ENCODE measurements around the gene DOCK9. TPM values are rescaled to one million over a fixed set of nuclear protein-coding genes. Genes with fewer than 3 reads are reported as not detected.

The DOCK9 gene
- total RNA-seq, 2 donors from 2014 or later, result 58.6 to 102 TPM

DNA sequence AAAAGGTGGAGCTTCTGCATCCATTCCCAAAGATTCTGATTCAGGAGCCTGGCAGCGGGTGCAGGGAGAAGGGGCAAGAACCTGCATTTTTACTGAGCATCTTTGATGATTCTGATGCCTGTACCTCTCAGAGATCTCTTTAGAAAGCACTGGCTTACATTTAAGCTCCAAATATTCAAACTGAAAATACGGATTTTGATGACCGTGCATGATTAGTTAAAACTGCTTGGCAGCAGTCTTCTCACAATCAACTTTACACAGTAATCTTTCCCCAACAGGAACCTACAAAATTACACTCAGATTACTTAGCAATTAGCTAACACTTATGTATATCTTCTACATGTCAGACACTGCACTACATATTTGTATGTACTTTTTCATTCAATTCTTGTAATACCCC is 108.9 kb downstream of the DOCK9 start:
- Histone ChIP-seq H3K27me3 (replicated peaks; ENCODE audit: insufficient read depth) (no peaks in the 10 kb centered on the region), H3K4me1 (ENCODE audit: control insufficient read depth in 1 of 2, low read depth in 2 of 2) (no peaks in the 10 kb centered on the region), H3K4me3 (no peak overlapping the region), H3K27ac (no peak overlapping the region), H3K36me3 (peaks cover 12% of the 10 kb centered on the region), H3K9me3 (no peaks in the 10 kb centered on the region)
- TF ChIP-seq, protein P1, sequence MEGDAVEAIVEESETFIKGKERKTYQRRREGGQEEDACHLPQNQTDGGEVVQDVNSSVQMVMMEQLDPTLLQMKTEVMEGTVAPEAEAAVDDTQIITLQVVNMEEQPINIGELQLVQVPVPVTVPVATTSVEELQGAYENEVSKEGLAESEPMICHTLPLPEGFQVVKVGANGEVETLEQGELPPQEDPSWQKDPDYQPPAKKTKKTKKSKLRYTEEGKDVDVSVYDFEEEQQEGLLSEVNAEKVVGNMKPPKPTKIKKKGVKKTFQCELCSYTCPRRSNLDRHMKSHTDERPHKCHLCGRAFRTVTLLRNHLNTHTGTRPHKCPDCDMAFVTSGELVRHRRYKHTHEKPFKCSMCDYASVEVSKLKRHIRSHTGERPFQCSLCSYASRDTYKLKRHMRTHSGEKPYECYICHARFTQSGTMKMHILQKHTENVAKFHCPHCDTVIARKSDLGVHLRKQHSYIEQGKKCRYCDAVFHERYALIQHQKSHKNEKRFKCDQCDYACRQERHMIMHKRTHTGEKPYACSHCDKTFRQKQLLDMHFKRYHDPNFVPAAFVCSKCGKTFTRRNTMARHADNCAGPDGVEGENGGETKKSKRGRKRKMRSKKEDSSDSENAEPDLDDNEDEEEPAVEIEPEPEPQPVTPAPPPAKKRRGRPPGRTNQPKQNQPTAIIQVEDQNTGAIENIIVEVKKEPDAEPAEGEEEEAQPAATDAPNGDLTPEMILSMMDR (IDR thresholded peaks at IDR 0.05), result no peak
- ATAC-seq (ENCODE audit: insufficient number of reproducible peaks, low FRiP score, low read depth), result no peak
- DNase-seq (ENCODE audit: low spot score), result no peak

DNA sequence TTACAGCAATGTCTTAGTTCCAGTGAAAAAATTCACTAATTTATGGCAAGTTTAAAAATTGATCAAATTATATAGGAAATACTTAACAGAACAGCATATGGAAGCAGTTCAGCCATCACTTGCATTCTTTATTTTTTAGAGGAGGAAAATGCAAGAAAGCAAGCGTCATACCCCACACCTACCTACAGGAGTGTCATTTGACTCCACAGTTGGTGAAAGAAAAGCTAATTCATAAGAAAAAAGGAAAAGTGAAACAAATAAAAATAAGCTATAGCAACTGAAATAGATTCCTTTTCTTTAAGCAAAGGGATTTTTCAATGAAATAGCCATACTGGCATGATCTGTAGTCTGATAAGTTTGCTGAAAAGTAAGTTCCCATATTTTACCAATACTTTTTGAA is 111.0 kb downstream of the DOCK9 start:
- ATAC-seq (ENCODE audit: insufficient number of reproducible peaks, low FRiP score, low read depth), result no peak
- peaks cover 16% of the 10 kb centered on the region for H3K36me3 ChIP-seq
- no peaks in the 10 kb centered on the region for H3K4me1 ChIP-seq (ENCODE audit: control insufficient read depth in 1 of 2, low read depth in 2 of 2)
- no peaks in the 10 kb centered on the region for H3K9me3 ChIP-seq
- no peaks in the 10 kb centered on the region for H3K27me3 ChIP-seq (replicated peaks; ENCODE audit: insufficient read depth)
- H3K4me3 ChIP-seq, result no peak overlapping the region
- no peak for DNase-seq (ENCODE audit: low spot score)
- no peak overlapping the region for H3K27ac ChIP-seq
- TF ChIP-seq, protein P1 (IDR thresholded peaks at IDR 0.05), result peak; percentile 20

DNA sequence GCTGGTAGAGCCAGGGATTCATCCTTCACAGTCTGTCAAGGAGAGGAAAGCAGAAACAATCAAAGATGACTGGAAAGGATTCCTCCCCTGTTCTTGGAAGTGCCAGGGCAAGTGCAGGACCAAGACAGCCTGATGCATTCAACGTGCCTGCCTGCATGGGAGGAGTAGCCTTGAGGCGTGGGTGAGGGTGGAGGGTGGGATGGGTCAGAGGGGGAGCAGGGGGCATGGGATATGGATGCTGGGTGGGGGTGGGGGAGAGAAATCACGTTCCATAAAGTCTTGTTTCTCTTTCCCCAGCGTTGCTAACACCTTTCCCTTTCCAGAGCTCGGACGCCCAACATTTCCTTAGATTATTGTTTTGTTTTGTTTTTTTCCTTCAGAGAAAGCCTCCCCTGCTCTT is 117.4 kb downstream of the DOCK9 start:
- Histone ChIP-seq H3K27me3 (replicated peaks; ENCODE audit: insufficient read depth) (no peaks in the 10 kb centered on the region), H3K36me3 (peaks cover 20% of the 10 kb centered on the region), H3K27ac (no peak overlapping the region), H3K9me3 (no peaks in the 10 kb centered on the region), H3K4me1 (ENCODE audit: control insufficient read depth in 1 of 2, low read depth in 2 of 2) (peaks cover 0 to 8% of the 10 kb centered on the region in 2 donors), H3K4me3 (no peak overlapping the region)
- no peak for DNase-seq (ENCODE audit: low spot score)
- TF ChIP-seq, protein P1 (IDR thresholded peaks at IDR 0.05), result no peak
- no peak for ATAC-seq (ENCODE audit: insufficient number of reproducible peaks, low FRiP score, low read depth)

DNA sequence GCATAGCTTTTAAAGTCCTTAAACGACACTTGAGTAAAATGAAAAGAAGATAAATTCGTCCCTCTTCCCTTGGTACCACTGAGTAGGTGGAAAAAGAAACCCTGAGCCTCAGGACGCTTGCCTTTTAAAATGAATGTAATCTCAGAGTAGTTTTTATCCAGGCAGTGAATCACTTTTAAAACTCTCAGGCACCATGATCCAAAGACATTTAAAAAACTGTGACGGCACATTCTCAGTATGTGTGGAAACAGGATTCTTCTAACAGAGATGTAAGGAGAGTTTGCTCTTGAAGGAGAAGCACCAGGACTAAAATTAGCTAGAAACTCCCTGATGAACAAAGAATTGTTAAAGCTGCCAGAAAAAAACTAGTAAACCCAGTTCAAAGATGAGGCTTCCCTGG is 119.7 kb downstream of the DOCK9 start:
- Histone ChIP-seq H3K4me1 (ENCODE audit: control insufficient read depth in 1 of 2, low read depth in 2 of 2) (peaks cover 0 to 28% of the 10 kb centered on the region in 2 donors), H3K27ac (peak overlapping the region; percentile 33 to 42), H3K9me3 (no peaks in the 10 kb centered on the region), H3K4me3 (no peak overlapping the region), H3K27me3 (replicated peaks; ENCODE audit: insufficient read depth) (no peaks in the 10 kb centered on the region), H3K36me3 (peaks cover 20% of the 10 kb centered on the region)
- TF ChIP-seq, protein P1 (IDR thresholded peaks at IDR 0.05), result no peak
- no peak for DNase-seq (ENCODE audit: low spot score)
- ATAC-seq (ENCODE audit: insufficient number of reproducible peaks, low FRiP score, low read depth), result no peak

DNA sequence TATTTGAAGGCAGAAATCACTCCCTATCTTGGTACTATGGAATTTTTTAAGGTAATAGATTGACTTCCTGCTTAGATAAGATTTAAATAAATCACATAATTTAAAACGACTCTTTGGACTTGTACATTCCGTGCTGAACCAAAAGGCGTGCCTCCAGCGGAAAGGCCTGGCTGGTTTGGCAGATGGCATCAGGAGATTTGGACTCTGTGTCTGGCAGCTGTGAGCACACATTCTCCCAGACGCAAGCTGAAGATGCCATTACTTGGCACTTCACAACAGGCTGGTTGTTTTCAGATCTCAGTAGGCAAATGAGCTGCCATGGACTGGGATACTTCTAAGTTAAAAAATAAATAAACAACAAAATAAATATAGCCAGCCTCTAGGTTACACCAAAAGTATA is 120.9 kb downstream of the DOCK9 start:
- Histone ChIP-seq H3K36me3 (peaks cover 12% of the 10 kb centered on the region), H3K27ac (peak overlapping the region; percentile 33 to 45), H3K4me3 (no peak overlapping the region), H3K27me3 (replicated peaks; ENCODE audit: insufficient read depth) (no peaks in the 10 kb centered on the region), H3K4me1 (ENCODE audit: control insufficient read depth in 1 of 2, low read depth in 2 of 2) (peaks cover 0 to 28% of the 10 kb centered on the region in 2 donors), H3K9me3 (no peaks in the 10 kb centered on the region)
- TF ChIP-seq, protein P1 (IDR thresholded peaks at IDR 0.05), result no peak
- ATAC-seq (ENCODE audit: insufficient number of reproducible peaks, low FRiP score, low read depth) (no peak), DNase-seq (ENCODE audit: low spot score) (no peak)
